ENCODE measurements around the gene NSDHL.

Gene NSDHL

GRCh38 chrX:152876931-152877840, 46.3 kb downstream of the NSDHL start:
- Histone ChIP-seq H3K4me3 (replicated peaks; ENCODE audit: low read depth, low read length) (no peak overlapping the region), H3K36me3 (ENCODE audit: control insufficient read depth, insufficient read depth, low read length) (no peaks in the 10 kb centered on the region), H3K27me3 (replicated peaks; ENCODE audit: control insufficient read depth, insufficient read depth, low read length) (no peaks in the 10 kb centered on the region)
- DNase-seq (ENCODE audit: extremely low read depth, insufficient read length) = no peak
- no peak for TF ChIP-seq CTCF (IDR thresholded peaks at IDR 0.05; ENCODE audit: insufficient read depth, low read length, poor library complexity, severe bottlenecking)

GRCh38 chrX:152878976-152879755, 48.3 kb downstream of the NSDHL start:
- no peak for TF ChIP-seq CTCF (IDR thresholded peaks at IDR 0.05; ENCODE audit: insufficient read depth, low read length, poor library complexity, severe bottlenecking)
- DNase-seq (ENCODE audit: extremely low read depth, insufficient read length) = no peak

GRCh38 chrX:152881289-152881688, 50.4 kb downstream of the NSDHL start:
- H3K36me3 ChIP-seq (ENCODE audit: control insufficient read depth, insufficient read depth, low read length) = no peaks in the 10 kb centered on the region
- no peak overlapping the region for H3K4me3 ChIP-seq (replicated peaks; ENCODE audit: low read depth, low read length)
- no peak for TF ChIP-seq CTCF (IDR thresholded peaks at IDR 0.05; ENCODE audit: insufficient read depth, low read length, poor library complexity, severe bottlenecking)
- no peak for DNase-seq (ENCODE audit: extremely low read depth, insufficient read length)
- H3K27me3 ChIP-seq (replicated peaks; ENCODE audit: control insufficient read depth, insufficient read depth, low read length) = no peaks in the 10 kb centered on the region

More at GRCh38 chrX:152878976-152879755, 48.3 kb downstream of the NSDHL start:
- no peaks in the 10 kb centered on the region for H3K27me3 ChIP-seq (replicated peaks; ENCODE audit: control insufficient read depth, insufficient read depth, low read length)
- H3K36me3 ChIP-seq (ENCODE audit: control insufficient read depth, insufficient read depth, low read length) = no peaks in the 10 kb centered on the region
- H3K4me3 ChIP-seq (replicated peaks; ENCODE audit: low read depth, low read length) = no peak overlapping the region

GRCh38 chrX:152884171-152884570, 53.3 kb downstream of the NSDHL start:
- no peak for TF ChIP-seq CTCF (IDR thresholded peaks at IDR 0.05; ENCODE audit: insufficient read depth, low read length, poor library complexity, severe bottlenecking)
- Histone ChIP-seq H3K4me3 (replicated peaks; ENCODE audit: low read depth, low read length) (no peak overlapping the region), H3K36me3 (ENCODE audit: control insufficient read depth, insufficient read depth, low read length) (no peaks in the 10 kb centered on the region), H3K27me3 (replicated peaks; ENCODE audit: control insufficient read depth, insufficient read depth, low read length) (no peaks in the 10 kb centered on the region)
- no peak for DNase-seq (ENCODE audit: extremely low read depth, insufficient read length)

- H3K27me3 ChIP-seq (replicated peaks; ENCODE audit: control insufficient read depth, insufficient read depth, low read length) = no peaks in the 10 kb centered on the region
Observed at GRCh38 chrX:152886716-152887115, 55.9 kb downstream of the NSDHL start.

More at GRCh38 chrX:152886716-152887115, 55.9 kb downstream of the NSDHL start:
- no peak for TF ChIP-seq CTCF (IDR thresholded peaks at IDR 0.05; ENCODE audit: insufficient read depth, low read length, poor library complexity, severe bottlenecking)
- H3K36me3 ChIP-seq (ENCODE audit: control insufficient read depth, insufficient read depth, low read length) = no peaks in the 10 kb centered on the region
- no peak for DNase-seq (ENCODE audit: extremely low read depth, insufficient read length)
- H3K4me3 ChIP-seq (replicated peaks; ENCODE audit: low read depth, low read length) = no peak overlapping the region

Measured in GM06990 (cell line).